WTC11 (cell line): ENCODE data around the gene SGCD. TPM values are rescaled to one million over a fixed set of nuclear protein-coding genes. Genes with fewer than 3 reads are reported as not detected.

Source experiments
- ATAC-seq: fragments of 200-7000 bp; cut with Tn5 transposase; 2 replicates; pipeline ENCODE4 v1.10.0; 2021; ENCODE audit warnings: mild to moderate bottlenecking, moderate library complexity
- CTCF ChIA-PET: fragments of 300-600 bp; sonication (Branson Sonifier 250); formaldehyde crosslinking; loops from one replicate; lab custom pipeline; 2021; ENCODE audit warnings: antibody characterized with exemption; lab: Charles Lee
- POLR2A ChIA-PET: fragments of 350-600 bp; sonication (Branson Sonifier 250); formaldehyde crosslinking; loops from one replicate; lab custom pipeline; 2021; ENCODE audit warnings: antibody characterized with exemption; lab: Charles Lee
- DNase-seq: peaks from one replicate; pipeline ENCODE4 v3.0.0; 2021; ENCODE audit warnings: low spot score
- H3K27ac Mint-ChIP-seq: 2 replicates; pipeline ENCODE4 v1.8.0; 2021; ENCODE audit warnings: mixed read lengths
- H3K27me3 Mint-ChIP-seq: 2 replicates; pipeline ENCODE4 v1.8.0; 2021; ENCODE audit warnings: low read depth, mild to moderate bottlenecking, moderate library complexity, mixed read lengths
- H3K36me3 Mint-ChIP-seq: 2 replicates; pipeline ENCODE4 v1.8.0; 2021; ENCODE audit warnings: mixed read lengths
- H3K4me1 Mint-ChIP-seq: 2 replicates; pipeline ENCODE4 v1.8.0; 2022; ENCODE audit warnings: mixed read lengths
- H3K4me3 Mint-ChIP-seq: 2 replicates; pipeline ENCODE4 v1.8.0; 2021; ENCODE audit warnings: mild to moderate bottlenecking, moderate library complexity, mixed read lengths
- H3K9me3 Mint-ChIP-seq: 2 replicates; pipeline ENCODE4 v1.8.0; 2021; ENCODE audit warnings: mixed read lengths
- CREB1 ChIP-seq: sonication (generic); formaldehyde crosslinking; IDR thresholded peaks from 2 replicates; pipeline ENCODE4 v1.8.0; 2023; ENCODE audit warnings: mild to moderate bottlenecking, missing genetic modification reagents
- E2F4 ChIP-seq: sonication (generic); formaldehyde crosslinking; IDR thresholded peaks from 2 replicates; pipeline ENCODE4 v1.8.1; 2022; ENCODE audit warnings: low read depth, mild to moderate bottlenecking, moderate library complexity, missing genetic modification reagents, borderline replicate concordance
- IRF1 ChIP-seq: sonication (generic); formaldehyde crosslinking; IDR thresholded peaks from 2 replicates; pipeline ENCODE4 v1.8.0; 2023; ENCODE audit warnings: missing genetic modification reagents
- JAZF1 ChIP-seq: fragments of 250-450 bp; sonication (Bioruptor Pico); IDR thresholded peaks from 2 replicates; pipeline ENCODE4 v1.9.0; 2021; ENCODE audit warnings: moderate library complexity, mild to moderate bottlenecking, inconsistent platforms
- JUN ChIP-seq: sonication (generic); formaldehyde crosslinking; IDR thresholded peaks from 2 replicates; pipeline ENCODE4 v1.8.0; 2023; ENCODE audit warnings: mild to moderate bottlenecking, missing genetic modification reagents
- KAT7 ChIP-seq: sonication (generic); formaldehyde crosslinking; IDR thresholded peaks from 2 replicates; pipeline ENCODE4 v1.8.1; 2023; ENCODE audit warnings: missing genetic modification reagents, mild to moderate bottlenecking, borderline replicate concordance
- MXD4 ChIP-seq: fragments of 250-450 bp; sonication (Bioruptor Pico); IDR thresholded peaks from 2 replicates; pipeline ENCODE4 v1.8.0; 2021; ENCODE audit warnings: mild to moderate bottlenecking, moderate library complexity, borderline replicate concordance
- RORB ChIP-seq: fragments of 250-450 bp; sonication (Bioruptor Pico); IDR thresholded peaks from 2 replicates; pipeline ENCODE4 v1.9.0; 2021; ENCODE audit warnings: mild to moderate bottlenecking
- TCF7 ChIP-seq: sonication (generic); formaldehyde crosslinking; IDR thresholded peaks from 2 replicates; pipeline ENCODE4 v1.8.0; 2022; ENCODE audit warnings: mild to moderate bottlenecking, low read depth, missing genetic modification reagents, moderate library complexity
- ZBTB21 ChIP-seq: sonication (generic); formaldehyde crosslinking; IDR thresholded peaks from 2 replicates; pipeline ENCODE4 v1.8.1; 2023; ENCODE audit warnings: mild to moderate bottlenecking, missing genetic modification reagents, borderline replicate concordance
- ZNF219 ChIP-seq: sonication (generic); formaldehyde crosslinking; IDR thresholded peaks from 2 replicates; pipeline ENCODE4 v1.8.0; 2023; ENCODE audit warnings: missing genetic modification reagents, mild to moderate bottlenecking, borderline replicate concordance
- ZNF281 ChIP-seq: sonication (generic); formaldehyde crosslinking; IDR thresholded peaks from 2 replicates; pipeline ENCODE4 v1.8.0; 2023; ENCODE audit warnings: mild to moderate bottlenecking, missing genetic modification reagents
- ZNF423 ChIP-seq: fragments of 250-450 bp; sonication (Bioruptor Pico); IDR thresholded peaks from 2 replicates; pipeline ENCODE4 v2.1.2; 2022; ENCODE audit warnings: mild to moderate bottlenecking, moderate library complexity
- ZNF671 ChIP-seq: fragments of 250-450 bp; sonication (Bioruptor Pico); IDR thresholded peaks from 2 replicates; pipeline ENCODE4 v1.8.0; 2021; ENCODE audit warnings: mild to moderate bottlenecking
- total RNA-seq: library from RNA; stranded (reverse); gene quantifications from 3 replicates; pipeline ENCODE4 v1.2.3, GENCODE V29; 2021
- TF ChIP-seq, protein P1 (sequence below): fragments of 250-450 bp; sonication (Bioruptor Pico); IDR thresholded peaks from 2 replicates; pipeline ENCODE4 v1.9.0; 2021; ENCODE audit warnings: mild to moderate bottlenecking
- TF ChIP-seq, protein P2 (sequence below): sonication (generic); formaldehyde crosslinking; conservative IDR thresholded peaks from 2 replicates; pipeline ENCODE4 v1.8.1; 2023; ENCODE audit warnings: mild to moderate bottlenecking, low read depth, missing genetic modification reagents, moderate library complexity
- TF ChIP-seq, protein P3 (sequence below): sonication (generic); formaldehyde crosslinking; IDR thresholded peaks from 2 replicates; pipeline ENCODE4 v1.8.1; 2023; ENCODE audit warnings: mild to moderate bottlenecking, moderate library complexity, missing genetic modification reagents

SGCD gene
- total RNA-seq, 1 experiment from 2014 or later = 0.33 TPM

- peak; percentile 88 for ATAC-seq
- no peak overlapping the region for H3K4me3 Mint-ChIP-seq
Observed at GRCh38 chr5:156475182-156476157, 148.5 kb downstream of the SGCD start.

GRCh38 chr5:156476158-156476551 lies 149.2 kb downstream of the SGCD start:
- Mint-ChIP-seq H3K4me3 (no peak overlapping the region), H3K4me1 (peaks cover 10% of the 10 kb centered on the region), H3K27ac (peak overlapping the region; percentile 64), H3K9me3 (peaks cover 11% of the 10 kb centered on the region), H3K36me3 (no peaks in the 10 kb centered on the region), H3K27me3 (no peaks in the 10 kb centered on the region)
- POLR2A ChIA-PET = interaction anchor here (0.7 kb wide), 1 partner anchor 79 kb away, joined by 5 read pairs; no protein-coding TSS in a partner anchor
- ATAC-seq = no peak
- CTCF ChIA-PET = interaction anchor here (0.6 to 1.2 kb wide), 3 partner anchors 44 to 656 kb away, joined by 3 to 4 read pairs (median 3); no protein-coding TSS in a partner anchor
- DNase-seq = no peak
- TF ChIP-seq ZNF671 (CRISPR knock-in tag) (no peak), KAT7 (CRISPR knock-in tag) (no peak), ZBTB21 (CRISPR knock-in tag) (no peak), ZNF423 (CRISPR knock-in tag) (no peak), IRF1 (no peak), ZNF219 (CRISPR knock-in tag) (no peak), CREB1 (CRISPR knock-in tag) (no peak), E2F4 (CRISPR knock-in tag) (no peak), TCF7 (CRISPR knock-in tag) (no peak), RORB (no peak)
- TF ChIP-seq, protein P1, sequence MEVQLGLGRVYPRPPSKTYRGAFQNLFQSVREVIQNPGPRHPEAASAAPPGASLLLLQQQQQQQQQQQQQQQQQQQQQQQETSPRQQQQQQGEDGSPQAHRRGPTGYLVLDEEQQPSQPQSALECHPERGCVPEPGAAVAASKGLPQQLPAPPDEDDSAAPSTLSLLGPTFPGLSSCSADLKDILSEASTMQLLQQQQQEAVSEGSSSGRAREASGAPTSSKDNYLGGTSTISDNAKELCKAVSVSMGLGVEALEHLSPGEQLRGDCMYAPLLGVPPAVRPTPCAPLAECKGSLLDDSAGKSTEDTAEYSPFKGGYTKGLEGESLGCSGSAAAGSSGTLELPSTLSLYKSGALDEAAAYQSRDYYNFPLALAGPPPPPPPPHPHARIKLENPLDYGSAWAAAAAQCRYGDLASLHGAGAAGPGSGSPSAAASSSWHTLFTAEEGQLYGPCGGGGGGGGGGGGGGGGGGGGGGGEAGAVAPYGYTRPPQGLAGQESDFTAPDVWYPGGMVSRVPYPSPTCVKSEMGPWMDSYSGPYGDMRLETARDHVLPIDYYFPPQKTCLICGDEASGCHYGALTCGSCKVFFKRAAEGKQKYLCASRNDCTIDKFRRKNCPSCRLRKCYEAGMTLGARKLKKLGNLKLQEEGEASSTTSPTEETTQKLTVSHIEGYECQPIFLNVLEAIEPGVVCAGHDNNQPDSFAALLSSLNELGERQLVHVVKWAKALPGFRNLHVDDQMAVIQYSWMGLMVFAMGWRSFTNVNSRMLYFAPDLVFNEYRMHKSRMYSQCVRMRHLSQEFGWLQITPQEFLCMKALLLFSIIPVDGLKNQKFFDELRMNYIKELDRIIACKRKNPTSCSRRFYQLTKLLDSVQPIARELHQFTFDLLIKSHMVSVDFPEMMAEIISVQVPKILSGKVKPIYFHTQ = no peak

More at GRCh38 chr5:156475182-156476157, 148.5 kb downstream of the SGCD start:
- no peaks in the 10 kb centered on the region for H3K36me3 Mint-ChIP-seq
- ChIA-PET POLR2A (no interaction called here), CTCF (interaction anchor here (1.0 to 1.2 kb wide), 2 partner anchors 43 to 657 kb away, joined by 3 to 4 read pairs; no protein-coding TSS in a partner anchor)
- DNase-seq = no peak
- peaks cover 10% of the 10 kb centered on the region for H3K4me1 Mint-ChIP-seq
- no peaks in the 10 kb centered on the region for H3K27me3 Mint-ChIP-seq
- TF ChIP-seq ZNF281 (CRISPR knock-in tag) = no peak
- TF ChIP-seq, protein P2, sequence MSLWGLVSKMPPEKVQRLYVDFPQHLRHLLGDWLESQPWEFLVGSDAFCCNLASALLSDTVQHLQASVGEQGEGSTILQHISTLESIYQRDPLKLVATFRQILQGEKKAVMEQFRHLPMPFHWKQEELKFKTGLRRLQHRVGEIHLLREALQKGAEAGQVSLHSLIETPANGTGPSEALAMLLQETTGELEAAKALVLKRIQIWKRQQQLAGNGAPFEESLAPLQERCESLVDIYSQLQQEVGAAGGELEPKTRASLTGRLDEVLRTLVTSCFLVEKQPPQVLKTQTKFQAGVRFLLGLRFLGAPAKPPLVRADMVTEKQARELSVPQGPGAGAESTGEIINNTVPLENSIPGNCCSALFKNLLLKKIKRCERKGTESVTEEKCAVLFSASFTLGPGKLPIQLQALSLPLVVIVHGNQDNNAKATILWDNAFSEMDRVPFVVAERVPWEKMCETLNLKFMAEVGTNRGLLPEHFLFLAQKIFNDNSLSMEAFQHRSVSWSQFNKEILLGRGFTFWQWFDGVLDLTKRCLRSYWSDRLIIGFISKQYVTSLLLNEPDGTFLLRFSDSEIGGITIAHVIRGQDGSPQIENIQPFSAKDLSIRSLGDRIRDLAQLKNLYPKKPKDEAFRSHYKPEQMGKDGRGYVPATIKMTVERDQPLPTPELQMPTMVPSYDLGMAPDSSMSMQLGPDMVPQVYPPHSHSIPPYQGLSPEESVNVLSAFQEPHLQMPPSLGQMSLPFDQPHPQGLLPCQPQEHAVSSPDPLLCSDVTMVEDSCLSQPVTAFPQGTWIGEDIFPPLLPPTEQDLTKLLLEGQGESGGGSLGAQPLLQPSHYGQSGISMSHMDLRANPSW (CRISPR knock-in tag) = no peak
- TF ChIP-seq JUN = no peak
- no peak for TF ChIP-seq JAZF1
- TF ChIP-seq, protein P3, sequence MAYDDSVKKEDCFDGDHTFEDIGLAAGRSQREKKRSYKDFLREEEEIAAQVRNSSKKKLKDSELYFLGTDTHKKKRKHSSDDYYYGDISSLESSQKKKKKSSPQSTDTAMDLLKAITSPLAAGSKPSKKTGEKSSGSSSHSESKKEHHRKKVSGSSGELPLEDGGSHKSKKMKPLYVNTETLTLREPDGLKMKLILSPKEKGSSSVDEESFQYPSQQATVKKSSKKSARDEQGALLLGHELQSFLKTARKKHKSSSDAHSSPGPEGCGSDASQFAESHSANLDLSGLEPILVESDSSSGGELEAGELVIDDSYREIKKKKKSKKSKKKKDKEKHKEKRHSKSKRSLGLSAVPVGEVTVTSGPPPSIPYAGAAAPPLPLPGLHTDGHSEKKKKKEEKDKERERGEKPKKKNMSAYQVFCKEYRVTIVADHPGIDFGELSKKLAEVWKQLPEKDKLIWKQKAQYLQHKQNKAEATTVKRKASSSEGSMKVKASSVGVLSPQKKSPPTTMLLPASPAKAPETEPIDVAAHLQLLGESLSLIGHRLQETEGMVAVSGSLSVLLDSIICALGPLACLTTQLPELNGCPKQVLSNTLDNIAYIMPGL (CRISPR knock-in tag) = no peak
- TF ChIP-seq MXD4 (CRISPR knock-in tag) = no peak
- H3K9me3 Mint-ChIP-seq = peaks cover 6% of the 10 kb centered on the region
- H3K27ac Mint-ChIP-seq = peak overlapping the region; percentile 64
